HCT116 (cell line): ENCODE results near the gene CPM. TPM values are rescaled to one million over a fixed set of nuclear protein-coding genes. Genes with fewer than 3 reads are reported as not detected.

Source experiments
- ATAC-seq: fragments of 200-7000 bp; cut with Tn5 transposase; 2 replicates; pipeline ENCODE4 v1.9.1; 2020; ENCODE audit warnings: mild to moderate bottlenecking, moderate library complexity
- BruUV-seq: library from RNA; stranded (reverse); fragments of 400-500 nt; replicated peaks from 2 replicates; lab custom pipeline; 2021; lab: Mats Ljungman, UMichigan
- CTCF ChIA-PET: fragments of 300-600 bp; sonication (Branson Sonifier 250); formaldehyde crosslinking; loops from one replicate; lab custom pipeline; 2021; ENCODE audit warnings: antibody characterized with exemption; lab: Charles Lee
- POLR2A ChIA-PET: fragments of 300-600, 350-600 bp; sonication (Branson Sonifier 250); formaldehyde crosslinking; loops from one replicate; lab custom pipeline; 2021; ENCODE audit warnings: antibody characterized with exemption; lab: Charles Lee
- RAD21 ChIA-PET, 2 experiments: fragments of 300-600 bp; sonication (Branson Sonifier 250); formaldehyde crosslinking; loops; one replicate each; lab custom pipeline; 2023; ENCODE audit warnings: low total read pairs in 2 of 2; ENCODE audit not compliant: uncharacterized antibody in 2 of 2, unreplicated experiment in 2 of 2, low non-redundant PET in 1 of 2; lab: Charles Lee
- DNase-seq: peaks from one replicate; pipeline ENCODE4 v3.0.0-alpha.2; 2010; ENCODE audit warnings: low read depth, low spot score
- H2AFZ ChIP-seq: fragments of 200-600 bp; shearing (Covaris generic), sonication (generic); 2 replicates; pipeline ENCODE4 v1.6.1; 2017; ENCODE audit warnings: low read depth, mixed run types, mixed read lengths, antibody characterized with exemption, low read length; ENCODE audit not compliant: poor library complexity, severe bottlenecking
- H3K27ac ChIP-seq: 2 replicates; pipeline ENCODE4 v1.5.1; 2012; ENCODE audit warnings: low read depth, low read length
- H3K27me3 ChIP-seq: fragments of 200-600 bp; sonication (generic); 2 replicates; pipeline ENCODE4 v1.6.1; 2016; ENCODE audit warnings: mixed run types, low read length, mixed read lengths; ENCODE audit not compliant: insufficient read depth
- H3K36me3 ChIP-seq, 2 experiments: fragments of 200-500 bp in 1 of 2; fragments of 200-600 bp in 1 of 2; sonication (Bioruptor generic) in 1 of 2; sonication (generic) in 1 of 2; 2 replicates each; pipeline versions ENCODE4 v1.5.1 to v1.6.1; 2014 to 2016; ENCODE audit warnings: low read length in 2 of 2, inconsistent platforms in 1 of 2, mixed read lengths in 1 of 2, mixed run types in 1 of 2; ENCODE audit not compliant: insufficient read depth in 2 of 2, control insufficient read depth in 1 of 2
- H3K4me1 ChIP-seq, 2 experiments: fragments of 200-600 bp in 1 of 2; sonication (generic) in 1 of 2; 2 replicates each; pipeline versions ENCODE4 v1.5.1 to v1.6.1; 2012 to 2017; ENCODE audit warnings: low read length in 2 of 2, inconsistent platforms in 1 of 2, mild to moderate bottlenecking in 1 of 2, mixed read lengths in 1 of 2, mixed run types in 1 of 2, moderate library complexity in 1 of 2; ENCODE audit not compliant: insufficient read depth in 2 of 2, control insufficient read depth in 1 of 2
- H3K4me2 ChIP-seq: fragments of 200-600 bp; sonication (generic); 2 replicates; pipeline ENCODE4 v1.6.1; 2017; ENCODE audit warnings: mixed run types, low read length, mixed read lengths
- H3K4me3 ChIP-seq, 2 experiments: fragments of 200-600 bp in 1 of 2; sonication (generic) in 1 of 2; replicated peaks in 1 of 2; 2 replicates each; pipeline ENCODE4 v1.5.1; 2011 to 2016; ENCODE audit warnings: low read length in 2 of 2, control low read depth in 1 of 2, low read depth in 1 of 2, mild to moderate bottlenecking in 1 of 2, mixed read lengths in 1 of 2, mixed run types in 1 of 2
- H3K79me2 ChIP-seq: fragments of 200-600 bp; sonication (generic); 2 replicates; pipeline ENCODE4 v1.6.1; 2017; ENCODE audit warnings: mild to moderate bottlenecking, mixed run types, low read length, moderate library complexity, mixed read lengths; ENCODE audit not compliant: insufficient read depth
- H3K9ac ChIP-seq: fragments of 200-600 bp; sonication (generic); 2 replicates; pipeline ENCODE4 v1.6.1; 2016; ENCODE audit warnings: low read length, mixed read lengths
- H3K9me2 ChIP-seq: fragments of 200-600 bp; sonication (generic), shearing (Covaris generic); 2 replicates; pipeline ENCODE4 v1.6.1; 2017; ENCODE audit warnings: mixed run types, mild to moderate bottlenecking, moderate library complexity; ENCODE audit not compliant: insufficient read depth
- H3K9me3 ChIP-seq, 2 experiments: fragments of 200-500 bp in 1 of 2; fragments of 200-600 bp in 1 of 2; sonication (Bioruptor generic) in 1 of 2; sonication (generic) in 1 of 2; 2 replicates each; pipeline ENCODE4 v1.6.1; 2014 to 2017; ENCODE audit warnings: low read length in 2 of 2, mixed read lengths in 2 of 2, inconsistent platforms in 1 of 2, low read depth in 1 of 2, mild to moderate bottlenecking in 1 of 2, mixed run types in 1 of 2, moderate library complexity in 1 of 2; ENCODE audit not compliant: control insufficient read depth in 1 of 2, insufficient read depth in 1 of 2
- H4K20me1 ChIP-seq: fragments of 200-600 bp; sonication (generic), shearing (Covaris generic); 2 replicates; pipeline ENCODE4 v1.6.1; 2017; ENCODE audit warnings: mixed run types, mild to moderate bottlenecking, moderate library complexity; ENCODE audit not compliant: insufficient read depth
- CEBPB ChIP-seq: IDR thresholded peaks from 2 replicates; pipeline ENCODE4 v1.6.1; 2012; ENCODE audit warnings: low read depth
- EGR1 ChIP-seq: IDR thresholded peaks from 2 replicates; pipeline ENCODE4 v1.6.1; 2012; ENCODE audit warnings: low read depth
- EZH2phosphoT487 ChIP-seq: fragments of 200-600 bp; IDR thresholded peaks from 2 replicates; pipeline ENCODE4 v1.6.1; 2018; ENCODE audit warnings: antibody characterized with exemption, borderline replicate concordance
- JUND ChIP-seq: IDR thresholded peaks from 2 replicates; pipeline ENCODE4 v1.6.1; 2012
- POLR2AphosphoS5 ChIP-seq: IDR thresholded peaks from 2 replicates; pipeline ENCODE4 v1.6.1; 2011; ENCODE audit warnings: mild to moderate bottlenecking, low read depth, low read length, moderate library complexity
- SIN3A ChIP-seq: IDR thresholded peaks from 2 replicates; pipeline ENCODE4 v1.6.1; 2012; ENCODE audit warnings: low read depth
- ZFX ChIP-seq: fragments of 450-650 bp; IDR thresholded peaks from 2 replicates; pipeline ENCODE4 v1.6.1; 2017
- intact Hi-C: fragments of 100-400 bp; cut with micrococcal nuclease; formaldehyde crosslinking; loops from 2 replicates; pipeline ENCODE4 v1.10.0; 2022
- total RNA-seq: library from RNA; stranded (reverse); gene quantifications from one replicate; pipeline ENCODE4 v1.2.1, GENCODE V29; 2021; ENCODE audit not compliant: unreplicated experiment
- TF ChIP-seq, protein P1 (sequence below): IDR thresholded peaks from 2 replicates; pipeline ENCODE4 v1.6.1; 2012; ENCODE audit warnings: low read depth

Gene CPM
- total RNA-seq, 1 experiment from 2014 or later: 5.3 TPM

DNA sequence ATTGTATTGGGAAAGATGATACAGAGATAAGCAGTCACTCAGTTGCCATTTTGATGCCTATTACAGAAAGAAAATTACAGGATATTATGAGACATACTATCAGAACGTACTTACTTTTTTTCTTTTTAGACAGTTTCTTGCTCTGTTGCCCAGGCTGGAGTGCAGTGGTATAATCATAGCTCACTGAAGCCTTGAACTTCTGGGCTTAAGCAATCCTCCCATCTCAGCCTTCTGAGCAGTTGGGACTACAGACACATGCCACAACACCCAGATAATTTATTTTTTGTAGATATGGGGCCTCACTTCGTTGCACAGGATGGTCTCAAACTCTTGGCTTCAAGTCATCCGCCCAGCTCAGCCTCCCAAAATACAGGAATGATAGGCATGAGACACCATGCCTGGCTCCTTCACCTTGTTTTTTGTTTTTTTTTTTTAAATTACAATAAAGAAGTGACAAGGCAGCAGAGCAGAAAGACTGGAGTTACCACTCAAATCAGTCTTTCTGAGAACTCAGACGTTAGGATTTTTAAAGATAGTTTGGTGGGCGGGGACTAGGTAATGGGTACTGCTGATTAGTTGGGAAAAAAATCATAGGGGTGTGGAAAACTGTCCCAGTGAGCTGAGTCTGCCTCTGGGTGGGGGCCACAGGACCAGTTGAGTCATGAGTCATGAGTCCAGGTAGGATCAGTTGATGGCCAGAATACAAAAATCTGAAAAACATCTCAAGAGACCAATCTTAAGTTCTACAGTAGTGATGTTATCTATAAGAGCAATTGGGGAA is 11.5 kb upstream of the CPM start:
- no peak for TF ChIP-seq POLR2AphosphoS5
- TF ChIP-seq ZFX: no peak
- TF ChIP-seq, protein P1, sequence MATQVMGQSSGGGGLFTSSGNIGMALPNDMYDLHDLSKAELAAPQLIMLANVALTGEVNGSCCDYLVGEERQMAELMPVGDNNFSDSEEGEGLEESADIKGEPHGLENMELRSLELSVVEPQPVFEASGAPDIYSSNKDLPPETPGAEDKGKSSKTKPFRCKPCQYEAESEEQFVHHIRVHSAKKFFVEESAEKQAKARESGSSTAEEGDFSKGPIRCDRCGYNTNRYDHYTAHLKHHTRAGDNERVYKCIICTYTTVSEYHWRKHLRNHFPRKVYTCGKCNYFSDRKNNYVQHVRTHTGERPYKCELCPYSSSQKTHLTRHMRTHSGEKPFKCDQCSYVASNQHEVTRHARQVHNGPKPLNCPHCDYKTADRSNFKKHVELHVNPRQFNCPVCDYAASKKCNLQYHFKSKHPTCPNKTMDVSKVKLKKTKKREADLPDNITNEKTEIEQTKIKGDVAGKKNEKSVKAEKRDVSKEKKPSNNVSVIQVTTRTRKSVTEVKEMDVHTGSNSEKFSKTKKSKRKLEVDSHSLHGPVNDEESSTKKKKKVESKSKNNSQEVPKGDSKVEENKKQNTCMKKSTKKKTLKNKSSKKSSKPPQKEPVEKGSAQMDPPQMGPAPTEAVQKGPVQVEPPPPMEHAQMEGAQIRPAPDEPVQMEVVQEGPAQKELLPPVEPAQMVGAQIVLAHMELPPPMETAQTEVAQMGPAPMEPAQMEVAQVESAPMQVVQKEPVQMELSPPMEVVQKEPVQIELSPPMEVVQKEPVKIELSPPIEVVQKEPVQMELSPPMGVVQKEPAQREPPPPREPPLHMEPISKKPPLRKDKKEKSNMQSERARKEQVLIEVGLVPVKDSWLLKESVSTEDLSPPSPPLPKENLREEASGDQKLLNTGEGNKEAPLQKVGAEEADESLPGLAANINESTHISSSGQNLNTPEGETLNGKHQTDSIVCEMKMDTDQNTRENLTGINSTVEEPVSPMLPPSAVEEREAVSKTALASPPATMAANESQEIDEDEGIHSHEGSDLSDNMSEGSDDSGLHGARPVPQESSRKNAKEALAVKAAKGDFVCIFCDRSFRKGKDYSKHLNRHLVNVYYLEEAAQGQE: no peak
- no peak for TF ChIP-seq EZH2phosphoT487
- no peak for TF ChIP-seq JUND
- TF ChIP-seq CEBPB: no peak
- TF ChIP-seq EGR1: no peak
- TF ChIP-seq SIN3A: no peak
- H3K36me3 ChIP-seq: no peaks in the 10 kb centered on the region
- no peak overlapping the region for H3K4me2 ChIP-seq
- no TSS peak for BruUV-seq
- no peaks in the 10 kb centered on the region for H3K9me2 ChIP-seq
- no peaks in the 10 kb centered on the region for H4K20me1 ChIP-seq
- no peak for DNase-seq
- H3K4me1 ChIP-seq: no peaks in the 10 kb centered on the region
- ChIA-PET CTCF (no interaction called here), RAD21 (no interaction called here), POLR2A (no interaction called here)
- intact Hi-C loops: no loop called here
- H3K4me3 ChIP-seq: no peak overlapping the region
- no peak overlapping the region for H3K9ac ChIP-seq
- ATAC-seq: no peak
- H3K9me3 ChIP-seq: no peaks in the 10 kb centered on the region
- H3K27ac ChIP-seq: no peak overlapping the region
- H3K27me3 ChIP-seq: no peaks in the 10 kb centered on the region
- H3K79me2 ChIP-seq: no peaks in the 10 kb centered on the region
- no peak overlapping the region for H2AFZ ChIP-seq
